ENCODE data around the gene ZNF335.

The ZNF335 gene

GRCh38 chr20:45963059-45964005 is 8.7 kb downstream of the ZNF335 start:
- H3K4me3 ChIP-seq (IDR thresholded peaks at IDR 0.05; ENCODE audit: insufficient read depth, low read depth, low read length), result no peak overlapping the region

GRCh38 chr20:45962031-45962755 is 9.8 kb downstream of the ZNF335 start:
- Histone ChIP-seq H2AFZ (ENCODE audit: low read depth) (no peak overlapping the region), H3K4me1 (ENCODE audit: low read depth, poor library complexity, severe bottlenecking) (peaks cover 13% of the 10 kb centered on the region), H3K27me3 (ENCODE audit: insufficient read depth, low read depth) (no peaks in the 10 kb centered on the region), H3K36me3 (ENCODE audit: insufficient read depth) (peaks cover 3% of the 10 kb centered on the region; the same call in 1 of the 2 replicates), H3K9ac (no peak overlapping the region), H3K4me3 (IDR thresholded peaks at IDR 0.05; ENCODE audit: insufficient read depth, low read depth, low read length) (no peak overlapping the region), H3K79me2 (ENCODE audit: insufficient read depth, low read depth) (no peaks in the 10 kb centered on the region), H4K20me1 (ENCODE audit: insufficient read depth) (no peaks in the 10 kb centered on the region), H3K27ac (no peak overlapping the region), H3K4me2 (no peak overlapping the region)
- no peak for TF ChIP-seq CTCF (conservative IDR thresholded peaks at IDR 0.05; ENCODE audit: low read depth, low read length)

More at GRCh38 chr20:45963059-45964005, 8.7 kb downstream of the ZNF335 start:
- Histone ChIP-seq H4K20me1 (ENCODE audit: insufficient read depth) (no peaks in the 10 kb centered on the region), H3K27ac (no peak overlapping the region), H3K4me2 (no peak overlapping the region), H3K9ac (no peak overlapping the region), H3K79me2 (ENCODE audit: insufficient read depth, low read depth) (peaks cover 3% of the 10 kb centered on the region; the same call in 1 of the 2 replicates), H2AFZ (ENCODE audit: low read depth) (no peak overlapping the region), H3K27me3 (ENCODE audit: insufficient read depth, low read depth) (no peaks in the 10 kb centered on the region), H3K4me1 (ENCODE audit: low read depth, poor library complexity, severe bottlenecking) (peaks cover 13% of the 10 kb centered on the region), H3K36me3 (ENCODE audit: insufficient read depth) (peaks cover 3% of the 10 kb centered on the region; the same call in 1 of the 2 replicates)
- TF ChIP-seq CTCF (conservative IDR thresholded peaks at IDR 0.05; ENCODE audit: low read depth, low read length), result peak; percentile 47

GRCh38 chr20:45959956-45960630 is 11.9 kb downstream of the ZNF335 start:
- no peak overlapping the region for H3K9ac ChIP-seq
- no peaks in the 10 kb centered on the region for H3K27me3 ChIP-seq (ENCODE audit: insufficient read depth, low read depth)
- TF ChIP-seq CTCF (conservative IDR thresholded peaks at IDR 0.05; ENCODE audit: low read depth, low read length), result no peak
- H3K4me2 ChIP-seq, result no peak overlapping the region
- no peak overlapping the region for H3K4me3 ChIP-seq (IDR thresholded peaks at IDR 0.05; ENCODE audit: insufficient read depth, low read depth, low read length)
- H3K4me1 ChIP-seq (ENCODE audit: low read depth, poor library complexity, severe bottlenecking), result peaks cover 2% of the 10 kb centered on the region
- H3K79me2 ChIP-seq (ENCODE audit: insufficient read depth, low read depth), result no peaks in the 10 kb centered on the region
- no peak overlapping the region for H2AFZ ChIP-seq (ENCODE audit: low read depth)
- H4K20me1 ChIP-seq (ENCODE audit: insufficient read depth), result no peaks in the 10 kb centered on the region
- peaks cover 3% of the 10 kb centered on the region; the same call in 1 of the 2 replicates for H3K36me3 ChIP-seq (ENCODE audit: insufficient read depth)
- H3K27ac ChIP-seq, result no peak overlapping the region

GRCh38 chr20:45959126-45959525 is 12.9 kb downstream of the ZNF335 start:
- H3K4me3 ChIP-seq (IDR thresholded peaks at IDR 0.05; ENCODE audit: insufficient read depth, low read depth, low read length), result no peak overlapping the region
- no peaks in the 10 kb centered on the region for H3K4me1 ChIP-seq (ENCODE audit: low read depth, poor library complexity, severe bottlenecking)
- H2AFZ ChIP-seq (ENCODE audit: low read depth), result no peak overlapping the region
- no peak overlapping the region for H3K9ac ChIP-seq
- H3K27ac ChIP-seq, result no peak overlapping the region
- TF ChIP-seq CTCF (conservative IDR thresholded peaks at IDR 0.05; ENCODE audit: low read depth, low read length), result no peak
- no peaks in the 10 kb centered on the region for H4K20me1 ChIP-seq (ENCODE audit: insufficient read depth)
- H3K4me2 ChIP-seq, result no peak overlapping the region
- no peaks in the 10 kb centered on the region for H3K27me3 ChIP-seq (ENCODE audit: insufficient read depth, low read depth)
- no peaks in the 10 kb centered on the region for H3K79me2 ChIP-seq (ENCODE audit: insufficient read depth, low read depth)
- peaks cover 3% of the 10 kb centered on the region; the same call in 1 of the 2 replicates for H3K36me3 ChIP-seq (ENCODE audit: insufficient read depth)

All from KMS-11 (cell line).